ENCODE results near the gene MSMB.
A peak's percentile ranks its signal among the peaks of the same experiment; 100 is the strongest.

MSMB gene

DNA sequence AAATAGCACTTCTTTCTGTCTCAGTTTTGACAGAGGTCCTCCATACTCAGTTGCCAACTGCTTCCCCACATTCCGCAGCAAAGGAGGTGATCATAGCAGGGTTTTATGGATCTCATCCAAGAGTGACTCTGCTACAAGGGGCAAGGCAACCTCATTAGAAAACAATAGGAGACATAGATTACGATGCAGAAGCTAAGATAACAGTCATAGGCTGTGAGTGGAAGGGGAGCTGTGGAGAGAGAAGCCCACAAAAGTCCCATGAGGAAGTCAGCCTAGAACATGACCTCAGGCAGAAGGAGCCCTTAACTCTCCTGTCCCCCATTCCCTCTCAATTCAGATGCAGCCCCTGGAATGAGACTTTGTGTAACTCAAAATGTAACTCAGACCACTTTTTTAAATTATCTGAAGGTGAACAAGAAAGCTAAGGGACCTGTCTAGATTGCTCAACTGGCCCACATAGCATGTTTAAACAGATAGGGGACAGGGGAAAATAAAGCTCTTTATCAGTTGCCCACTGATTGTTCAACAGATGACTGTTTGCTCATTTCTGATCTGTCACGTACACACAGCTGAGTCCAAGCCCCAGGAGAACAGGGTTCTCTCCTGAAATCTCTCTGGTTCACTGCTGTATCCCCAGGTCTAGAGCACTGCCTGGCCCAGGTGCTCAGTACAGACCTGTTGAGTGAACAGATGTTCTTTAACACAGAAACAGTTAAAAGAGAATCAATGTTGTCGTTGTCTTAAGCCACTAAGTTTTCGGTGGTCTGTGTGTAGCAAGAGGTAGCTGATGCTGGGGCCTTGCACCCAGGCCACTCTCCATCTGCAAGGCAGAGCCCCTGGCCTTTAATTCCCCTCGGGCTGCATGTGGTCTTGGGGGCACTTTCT lies 14.2 kb downstream of the MSMB start:
- TF ChIP-seq, protein P1, sequence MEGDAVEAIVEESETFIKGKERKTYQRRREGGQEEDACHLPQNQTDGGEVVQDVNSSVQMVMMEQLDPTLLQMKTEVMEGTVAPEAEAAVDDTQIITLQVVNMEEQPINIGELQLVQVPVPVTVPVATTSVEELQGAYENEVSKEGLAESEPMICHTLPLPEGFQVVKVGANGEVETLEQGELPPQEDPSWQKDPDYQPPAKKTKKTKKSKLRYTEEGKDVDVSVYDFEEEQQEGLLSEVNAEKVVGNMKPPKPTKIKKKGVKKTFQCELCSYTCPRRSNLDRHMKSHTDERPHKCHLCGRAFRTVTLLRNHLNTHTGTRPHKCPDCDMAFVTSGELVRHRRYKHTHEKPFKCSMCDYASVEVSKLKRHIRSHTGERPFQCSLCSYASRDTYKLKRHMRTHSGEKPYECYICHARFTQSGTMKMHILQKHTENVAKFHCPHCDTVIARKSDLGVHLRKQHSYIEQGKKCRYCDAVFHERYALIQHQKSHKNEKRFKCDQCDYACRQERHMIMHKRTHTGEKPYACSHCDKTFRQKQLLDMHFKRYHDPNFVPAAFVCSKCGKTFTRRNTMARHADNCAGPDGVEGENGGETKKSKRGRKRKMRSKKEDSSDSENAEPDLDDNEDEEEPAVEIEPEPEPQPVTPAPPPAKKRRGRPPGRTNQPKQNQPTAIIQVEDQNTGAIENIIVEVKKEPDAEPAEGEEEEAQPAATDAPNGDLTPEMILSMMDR (IDR thresholded peaks at IDR 0.05; ENCODE audit: low read depth, low read length) = no peak
- in situ Hi-C loops (cut with HindIII; ENCODE audit: low sequenced_read_pairs) = no loop called here
- DNase-seq (ENCODE audit: low read depth, low spot score) = no peak
- H3K4me3 ChIP-seq (ENCODE audit: low read depth, low read length) = no peak overlapping the region

DNA sequence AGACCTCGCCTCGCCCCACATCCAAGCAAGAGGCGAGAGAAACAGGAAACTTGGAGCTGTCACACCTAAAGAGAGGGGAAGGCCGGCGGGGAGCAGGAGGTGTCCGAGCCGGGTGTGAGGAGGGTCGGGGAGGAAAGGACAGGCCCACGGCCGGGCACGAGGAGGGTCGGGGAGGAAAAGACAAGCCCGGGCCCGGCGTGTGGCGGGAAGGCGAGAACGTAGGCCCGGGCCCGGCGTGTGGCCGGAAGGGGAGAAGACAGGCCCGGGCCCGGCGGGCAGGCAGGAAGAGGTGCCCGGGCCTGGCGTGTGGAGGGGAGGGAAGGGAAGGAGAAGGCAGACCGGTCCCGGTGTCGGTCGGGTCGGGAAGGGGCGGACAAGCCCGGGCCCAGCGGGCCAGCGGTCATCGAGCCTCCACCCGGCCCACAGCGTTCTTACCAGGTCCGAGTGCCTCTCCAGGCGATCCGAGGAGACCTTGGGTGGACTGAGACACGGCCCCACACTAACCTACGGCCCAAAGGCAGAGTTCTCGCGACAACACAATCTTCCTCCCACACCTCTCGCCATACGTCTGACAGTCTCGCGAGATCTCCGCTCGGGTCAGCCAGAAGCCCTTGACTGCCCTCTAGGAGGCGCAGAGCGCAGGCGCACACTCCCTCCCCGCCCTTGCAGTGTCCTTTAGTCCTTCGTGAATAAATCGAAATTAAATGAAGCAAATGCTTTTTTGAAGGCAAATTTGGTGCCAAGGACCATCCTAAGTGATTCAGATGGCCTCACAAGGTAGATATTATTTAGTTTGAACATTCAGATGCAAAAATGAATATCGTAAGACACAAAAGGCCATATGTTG lies 15.8 kb downstream of the MSMB start, which contains the start of gene NCOA4:
TSS of gene NCOA4 (minus strand) at position 533 of the 847 bp plus-strand sequence. CDS start 13,943 bp downstream, outside the sequence.
- in situ Hi-C loops (cut with HindIII; ENCODE audit: low sequenced_read_pairs) = no loop called here
- TF ChIP-seq, protein P1 (IDR thresholded peaks at IDR 0.05; ENCODE audit: low read depth, low read length) = peak; percentile 72
- H3K4me3 ChIP-seq (ENCODE audit: low read depth, low read length) = peak within 1 kb of the TSS; percentile 81
- DNase-seq (ENCODE audit: low read depth, low spot score) = peak; percentile 97

DNA sequence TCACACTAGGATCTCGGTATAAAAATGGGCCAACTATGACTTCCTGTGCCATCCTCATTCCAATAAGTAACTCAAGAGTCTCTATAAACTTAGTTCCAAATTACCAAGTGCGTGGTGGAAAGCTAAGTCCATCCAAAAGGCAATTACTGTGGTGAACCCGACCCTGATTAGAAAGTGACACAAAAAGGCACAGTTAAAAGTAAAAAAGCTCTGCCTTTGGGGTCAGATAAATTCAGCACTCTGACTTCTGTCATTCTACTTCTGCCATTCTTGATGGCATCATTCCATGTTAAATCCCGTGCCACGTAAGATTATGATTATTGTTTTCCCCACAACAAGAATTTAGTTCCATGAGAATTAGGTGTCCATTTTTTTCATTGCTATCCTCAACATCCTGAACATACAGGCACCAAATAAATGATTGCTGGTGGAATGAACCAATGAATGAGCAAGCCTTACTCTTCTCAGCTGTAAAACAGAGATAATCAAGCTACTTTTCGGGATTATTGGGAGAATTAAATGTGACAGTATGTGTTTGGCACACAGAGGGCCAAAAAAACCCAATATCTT lies 16.5 kb downstream of the MSMB start:
- in situ Hi-C loops (cut with HindIII; ENCODE audit: low sequenced_read_pairs) = no loop called here
- peak overlapping the region; percentile 81 for H3K4me3 ChIP-seq (ENCODE audit: low read depth, low read length)
- TF ChIP-seq, protein P1 (IDR thresholded peaks at IDR 0.05; ENCODE audit: low read depth, low read length) = no peak
- no peak for DNase-seq (ENCODE audit: low read depth, low spot score)

DNA sequence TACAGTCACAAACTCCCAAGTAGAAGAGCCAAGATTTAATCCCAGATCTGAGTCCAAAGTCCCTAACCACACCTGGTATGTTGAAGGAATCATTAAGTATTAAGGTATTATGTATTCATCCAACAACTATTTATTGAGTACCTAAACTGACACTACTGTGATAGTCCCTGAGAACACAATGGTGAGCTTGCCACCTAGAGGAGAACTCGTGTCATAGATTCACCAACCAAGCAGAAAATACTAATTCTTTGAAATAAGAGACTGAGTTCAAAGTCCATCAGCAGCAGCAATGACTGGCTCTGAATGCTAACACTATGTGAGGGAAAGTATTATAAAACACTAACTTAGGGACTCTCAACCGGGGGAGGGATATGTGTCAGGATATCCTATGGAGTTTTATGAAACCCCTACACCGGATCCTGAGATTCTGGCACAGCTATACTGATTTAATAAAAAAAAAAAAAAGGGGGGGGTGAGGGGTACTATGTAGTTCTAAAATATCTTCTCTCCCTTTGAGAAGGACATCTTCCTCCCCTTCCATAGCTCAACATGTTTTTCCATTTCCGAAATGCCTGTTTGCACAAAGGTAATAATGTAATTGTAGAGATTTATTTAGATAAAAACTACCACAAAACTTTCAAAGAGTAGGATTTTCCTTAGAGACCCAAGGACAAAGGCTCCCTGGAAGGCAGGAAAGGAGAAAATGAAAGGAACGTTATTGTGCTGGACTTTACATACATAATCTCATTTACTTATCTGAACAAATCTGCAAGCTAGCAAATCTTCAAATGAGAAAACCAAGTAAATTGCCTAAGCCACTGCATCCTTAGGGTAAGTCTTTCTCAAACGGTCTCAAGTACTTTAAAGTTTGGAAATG lies 17.2 kb downstream of the MSMB start:
- in situ Hi-C loops (cut with HindIII; ENCODE audit: low sequenced_read_pairs) = no loop called here
- peak; percentile 79 for DNase-seq (ENCODE audit: low read depth, low spot score)
- H3K4me3 ChIP-seq (ENCODE audit: low read depth, low read length) = peak overlapping the region; percentile 81
- TF ChIP-seq, protein P1 (IDR thresholded peaks at IDR 0.05; ENCODE audit: low read depth, low read length) = peak; percentile 68

DNA sequence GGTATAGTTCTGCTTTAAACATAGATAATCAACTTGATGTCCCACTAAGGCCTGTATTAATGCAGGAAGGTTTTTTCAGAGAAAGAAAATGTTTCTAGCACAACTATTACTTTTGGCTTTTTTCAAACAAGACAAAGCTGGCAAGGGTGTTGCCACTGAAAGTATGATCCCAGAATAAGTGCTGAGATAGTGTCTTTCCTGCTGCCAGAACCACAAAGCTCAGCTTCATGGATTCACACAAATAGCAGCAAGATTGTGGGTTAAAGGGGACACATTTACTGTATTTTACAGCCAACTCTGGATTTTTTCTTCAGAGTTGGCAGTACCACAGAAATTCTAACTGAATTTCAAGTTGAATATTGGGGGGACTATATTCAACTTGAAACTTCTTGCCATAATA lies 20.0 kb downstream of the MSMB start:
- DNase-seq (ENCODE audit: low read depth, low spot score) = no peak
- in situ Hi-C loops (cut with HindIII; ENCODE audit: low sequenced_read_pairs) = no loop called here
- TF ChIP-seq, protein P1 (IDR thresholded peaks at IDR 0.05; ENCODE audit: low read depth, low read length) = no peak
- H3K4me3 ChIP-seq (ENCODE audit: low read depth, low read length) = no peak overlapping the region
